Stomach (tissue), 9 donors: ENCODE data around the gene HEATR1. TPM values are rescaled to one million over a fixed set of nuclear protein-coding genes. Genes with fewer than 3 reads are reported as not detected.

Experiments
- DNase-seq, 2 donors: peaks; one replicate each; pipeline versions ENCODE4 v3.0.0 to v3.0.0-alpha.2; 2013 to 2019
- H3K27ac ChIP-seq, 5 donors: fragments of 200-600 bp in 4 of 5; sonication (generic) in 4 of 5; one replicate each; pipeline ENCODE4 v1.5.1; 2013 to 2019; ENCODE audit warnings: mild to moderate bottlenecking in 1 of 5, moderate library complexity in 1 of 5
- H3K27me3 ChIP-seq, 3 donors: fragments of 200-600 bp; sonication (generic); one replicate each; pipeline ENCODE4 v1.5.1; 2017 to 2019; ENCODE audit warnings: mixed run types in 1 of 3
- H3K36me3 ChIP-seq, 4 donors: fragments of 200-600 bp; sonication (generic); 1 replicate in 3 of 4; 2 replicates in 1 of 4; pipeline ENCODE4 v1.5.1; 2016 to 2019
- H3K4me1 ChIP-seq, 4 donors: fragments of 200-600 bp; sonication (generic); one replicate each; pipeline ENCODE4 v1.5.1; 2016 to 2019
- H3K4me3 ChIP-seq, 4 donors: fragments of 200-600 bp; sonication (generic) in 3 of 4; one replicate each; pipeline ENCODE4 v1.5.1; 2016 to 2019; ENCODE audit warnings: mild to moderate bottlenecking in 1 of 4
- H3K9me3 ChIP-seq, 4 donors: fragments of 200-600 bp; sonication (generic); one replicate each; pipeline ENCODE4 v1.5.1; 2016 to 2019
- EP300 ChIP-seq: sonication (generic); formaldehyde crosslinking; IDR thresholded peaks from one replicate; pipeline ENCODE4 v1.6.1; 2017; ENCODE audit warnings: antibody characterized with exemption
- POLR2A ChIP-seq, 4 donors: fragments of 450-650 bp; IDR thresholded peaks; one replicate each; pipeline ENCODE4 v1.6.1; 2016; ENCODE audit warnings: antibody characterized with exemption in 4 of 4, control low read depth in 2 of 4, mild to moderate bottlenecking in 1 of 4, moderate library complexity in 1 of 4
- POLR2AphosphoS5 ChIP-seq, 3 donors: sonication (generic); formaldehyde crosslinking; IDR thresholded peaks; one replicate each; pipeline ENCODE4 v1.6.1; 2016; ENCODE audit warnings: antibody characterized with exemption in 3 of 3
- WGBS, 5 donors: extraction: QIAGEN DNeasy Blood & Tissue Kit in 3 of 5; methylation state at CpG; one replicate each; pipeline versions ENCODE4 v1.1.5 to v1.1.7; 2013 to 2018; 5-methylcytosine and 5-hydroxymethylcytosine counted together
- intact Hi-C: fragments of 100-400 bp; cut with DNase I; formaldehyde crosslinking; loops from one replicate; pipeline ENCODE4 v1.15.1; 2023; ENCODE audit warnings: low total_unique reads
- polyA plus RNA-seq, 3 donors: library from polyadenylated mRNA; stranded (reverse); fragments of 200-250 nt; gene quantifications; one replicate each; pipeline ENCODE4 v1.2.3, GENCODE V29; 2013
- total RNA-seq, 5 donors: library from RNA; depleted of rRNA; stranded (reverse); fragments of >200 nt; gene quantifications; one replicate each; pipeline versions ENCODE4 v1.1.0 to v1.2.3, GENCODE V29; 2014 to 2016
- TF ChIP-seq, protein P1 (sequence below), 7 experiments: fragments of 450-650 bp in 4 of 7; fragments of 200-600 bp in 3 of 7; sonication (generic) in 3 of 7; IDR thresholded peaks; one replicate each; pipeline ENCODE4 v1.5.1; 2016 to 2019; ENCODE audit warnings: antibody characterized with exemption in 7 of 7, control low read depth in 2 of 7, mild to moderate bottlenecking in 1 of 7
- donor health status: healthy with polysubstance abuse.
- donor health status: Bipolar disorder and iron deficiency.
- donor health status: healthy.

HEATR1 gene
- total and polyA plus RNA-seq, 8 donors, result 2.4 to 51.8 (median 12.1) TPM

DNA sequence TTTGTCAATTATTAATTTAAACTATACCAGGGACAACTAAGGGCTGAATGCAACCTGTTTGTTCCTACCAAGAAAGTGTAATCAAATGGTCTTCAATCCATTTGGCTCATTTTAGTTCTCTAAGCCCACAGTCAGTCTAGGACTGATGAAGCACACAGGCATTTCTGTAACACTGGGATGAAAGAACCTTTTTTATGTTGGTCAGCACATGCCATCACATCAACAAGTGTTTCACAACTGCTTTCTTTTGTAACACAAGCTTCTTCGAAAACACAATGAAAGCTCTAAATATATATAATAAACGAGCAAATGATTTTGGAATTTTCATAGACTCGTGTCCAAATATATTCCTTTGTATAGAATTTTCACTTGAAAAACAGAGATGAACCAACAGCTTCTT, 28.8 kb downstream of the HEATR1 start:
- intact Hi-C loops, result no loop called here
- Histone ChIP-seq H3K4me3 (no peak overlapping the region), H3K36me3 (peaks cover 39 to 100% (median 98%) of the 10 kb centered on the region in 4 donors), H3K4me1 (no peaks in the 10 kb centered on the region), H3K27ac (no peak overlapping the region), H3K27me3 (no peaks in the 10 kb centered on the region), H3K9me3 (no peaks in the 10 kb centered on the region)
- TF ChIP-seq POLR2AphosphoS5 (IDR thresholded peaks at IDR 0.05) (no peak), POLR2A (IDR thresholded peaks at IDR 0.05) (no peak), EP300 (no peak)
- TF ChIP-seq, protein P1, sequence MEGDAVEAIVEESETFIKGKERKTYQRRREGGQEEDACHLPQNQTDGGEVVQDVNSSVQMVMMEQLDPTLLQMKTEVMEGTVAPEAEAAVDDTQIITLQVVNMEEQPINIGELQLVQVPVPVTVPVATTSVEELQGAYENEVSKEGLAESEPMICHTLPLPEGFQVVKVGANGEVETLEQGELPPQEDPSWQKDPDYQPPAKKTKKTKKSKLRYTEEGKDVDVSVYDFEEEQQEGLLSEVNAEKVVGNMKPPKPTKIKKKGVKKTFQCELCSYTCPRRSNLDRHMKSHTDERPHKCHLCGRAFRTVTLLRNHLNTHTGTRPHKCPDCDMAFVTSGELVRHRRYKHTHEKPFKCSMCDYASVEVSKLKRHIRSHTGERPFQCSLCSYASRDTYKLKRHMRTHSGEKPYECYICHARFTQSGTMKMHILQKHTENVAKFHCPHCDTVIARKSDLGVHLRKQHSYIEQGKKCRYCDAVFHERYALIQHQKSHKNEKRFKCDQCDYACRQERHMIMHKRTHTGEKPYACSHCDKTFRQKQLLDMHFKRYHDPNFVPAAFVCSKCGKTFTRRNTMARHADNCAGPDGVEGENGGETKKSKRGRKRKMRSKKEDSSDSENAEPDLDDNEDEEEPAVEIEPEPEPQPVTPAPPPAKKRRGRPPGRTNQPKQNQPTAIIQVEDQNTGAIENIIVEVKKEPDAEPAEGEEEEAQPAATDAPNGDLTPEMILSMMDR (IDR thresholded peaks at IDR 0.05), result no peak
- DNase-seq, result no peak
- 82 to 97% (median 94%) methylated on average over 3 of the region's 3 CpGs for WGBS, 5 donors

DNA sequence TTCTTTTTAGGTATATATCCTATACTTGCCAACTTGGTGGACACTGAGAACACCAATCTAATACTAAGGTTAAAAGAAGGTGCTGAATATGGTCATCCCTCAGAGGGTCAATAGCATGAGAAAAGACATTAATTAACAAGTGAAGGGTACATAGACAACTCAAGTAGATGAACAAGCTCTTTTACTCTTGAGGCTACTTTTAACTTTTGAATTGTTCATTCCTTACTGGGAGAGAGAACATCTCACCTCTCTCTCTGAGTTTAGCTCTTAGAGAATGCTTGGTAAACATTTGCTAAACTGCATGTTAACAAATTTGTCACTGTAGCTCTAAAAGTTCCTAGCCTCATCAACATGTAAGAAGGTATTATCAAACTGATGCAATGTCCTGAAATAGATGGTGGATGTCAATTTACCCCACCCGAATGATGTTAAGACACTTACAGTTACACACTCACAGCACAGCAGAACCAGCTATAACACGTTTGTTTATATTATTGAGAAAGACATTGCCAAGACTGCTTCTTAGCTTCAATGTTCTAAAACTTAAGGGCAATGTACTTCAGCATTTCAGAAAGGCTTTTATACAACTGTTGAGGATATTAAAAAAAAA, 35.9 kb downstream of the HEATR1 start:
- H3K4me3 ChIP-seq, result no peak overlapping the region
- H3K4me1 ChIP-seq, result no peaks in the 10 kb centered on the region
- H3K27ac ChIP-seq, result no peak overlapping the region
- DNase-seq, result no peak
- no peaks in the 10 kb centered on the region for H3K27me3 ChIP-seq
- H3K9me3 ChIP-seq, result no peaks in the 10 kb centered on the region
- TF ChIP-seq POLR2A (IDR thresholded peaks at IDR 0.05), result no peak
- TF ChIP-seq EP300, result no peak
- TF ChIP-seq POLR2AphosphoS5 (IDR thresholded peaks at IDR 0.05), result no peak
- TF ChIP-seq, protein P1 (IDR thresholded peaks at IDR 0.05), result no peak
- intact Hi-C loops, result no loop called here
- H3K36me3 ChIP-seq, result peaks cover 81 to 100% (median 100%) of the 10 kb centered on the region in 4 donors
- 73 to 87% (median 78%) methylated on average over 2 of the region's 2 CpGs for WGBS, 5 donors

GRCh38 chr1:236565530-236565929, 38.8 kb downstream of the HEATR1 start:
- Histone ChIP-seq H3K4me3 (no peak overlapping the region), H3K27me3 (no peaks in the 10 kb centered on the region), H3K9me3 (no peaks in the 10 kb centered on the region), H3K4me1 (no peaks in the 10 kb centered on the region), H3K36me3 (peaks cover 58 to 100% (median 97%) of the 10 kb centered on the region in 4 donors), H3K27ac (no peak overlapping the region)
- TF ChIP-seq POLR2AphosphoS5 (IDR thresholded peaks at IDR 0.05) (no peak), POLR2A (IDR thresholded peaks at IDR 0.05) (no peak), EP300 (no peak)
- intact Hi-C loops, result no loop called here
- no peak for DNase-seq
- WGBS, 5 donors, result 94 to 98% (median 96%) methylated on average over 5 of the region's 5 CpGs

GRCh38 chr1:236561976-236562375, 42.3 kb downstream of the HEATR1 start:
- DNase-seq, result no peak
- Histone ChIP-seq H3K27ac (no peak overlapping the region), H3K4me1 (no peaks in the 10 kb centered on the region), H3K9me3 (no peaks in the 10 kb centered on the region), H3K27me3 (no peaks in the 10 kb centered on the region), H3K4me3 (no peak overlapping the region), H3K36me3 (peaks cover 62 to 100% (median 97%) of the 10 kb centered on the region in 4 donors)
- intact Hi-C loops, result no loop called here
- TF ChIP-seq POLR2A (IDR thresholded peaks at IDR 0.05) (no peak), POLR2AphosphoS5 (IDR thresholded peaks at IDR 0.05) (no peak), EP300 (no peak)
- TF ChIP-seq, protein P1 (IDR thresholded peaks at IDR 0.05), result no peak
- WGBS, 5 donors, result 76 to 90% (median 90%) methylated on average over 2 of the region's 2 CpGs

DNA sequence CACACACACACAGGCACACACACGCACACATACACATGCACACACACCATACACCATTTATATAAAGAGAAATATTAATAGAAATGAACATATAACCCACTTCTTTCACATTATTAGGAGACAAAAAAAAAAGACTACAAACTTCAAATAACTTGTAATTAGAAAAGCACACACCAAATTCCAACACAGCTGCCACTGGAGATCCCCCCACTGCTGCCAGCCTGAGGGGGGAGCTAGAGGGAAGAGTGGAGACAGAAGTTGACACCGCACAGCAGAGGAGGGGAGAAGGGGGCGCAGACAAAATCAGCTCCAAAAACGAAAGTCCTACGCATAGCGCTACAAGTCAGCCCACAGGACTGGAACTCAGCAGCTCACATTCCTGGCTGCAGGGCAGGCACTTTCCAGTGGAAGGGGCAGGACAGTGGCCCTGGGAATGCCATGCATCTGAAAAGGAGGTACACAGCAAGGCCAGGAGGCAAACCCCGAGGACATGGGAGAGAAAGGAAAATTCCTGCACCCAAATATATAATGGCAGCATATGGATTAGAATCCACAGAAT, 44.0 kb downstream of the HEATR1 start:
- H3K4me1 ChIP-seq, result no peaks in the 10 kb centered on the region
- TF ChIP-seq POLR2A (IDR thresholded peaks at IDR 0.05) (no peak), POLR2AphosphoS5 (IDR thresholded peaks at IDR 0.05) (no peak), EP300 (no peak)
- TF ChIP-seq, protein P1 (IDR thresholded peaks at IDR 0.05), result no peak
- intact Hi-C loops, result no loop called here
- 91 to 97% (median 96%) methylated on average over 7 of the region's 7 CpGs for WGBS, 5 donors
- no peaks in the 10 kb centered on the region for H3K27me3 ChIP-seq
- DNase-seq, result no peak
- H3K4me3 ChIP-seq, result no peak overlapping the region
- H3K9me3 ChIP-seq, result no peaks in the 10 kb centered on the region
- no peak overlapping the region for H3K27ac ChIP-seq
- H3K36me3 ChIP-seq, result peaks cover 62 to 100% (median 97%) of the 10 kb centered on the region in 4 donors
